OCI-M2 (cell line): Measurements from ENCODE around the gene CDH12.
"Not testable (repeated sequence)": the region's sequence is repeated elsewhere in the genome, so short reads cannot be mapped to it uniquely, and the experiment has no call there.

Experiments
- DNase-seq: peaks from one replicate; lab custom pipeline; 2025; ENCODE audit not compliant: unreplicated experiment; lab: John Stamatoyannopoulos, UW

The CDH12 gene

GRCh38 chr5:22050931-22051330 lies 802.2 kb downstream of the CDH12 start:
- DNase-seq, result no peak

- DNase-seq, result no peak
Measured at GRCh38 chr5:22044229-22044628, 808.9 kb downstream of the CDH12 start.

- DNase-seq, result no peak
Measured at GRCh38 chr5:22036061-22036460, 817.1 kb downstream of the CDH12 start.

- DNase-seq, result no peak
Measured at GRCh38 chr5:22033066-22033465, 820.1 kb downstream of the CDH12 start.

GRCh38 chr5:22023784-22024183 lies 829.4 kb downstream of the CDH12 start:
- no peak for DNase-seq

GRCh38 chr5:22012893-22013292 lies 840.3 kb downstream of the CDH12 start:
- not testable (repeated sequence) for DNase-seq

- not testable (repeated sequence) for DNase-seq
Measured at GRCh38 chr5:22010808-22011207, 842.3 kb downstream of the CDH12 start.

- not testable (repeated sequence) for DNase-seq
Measured at GRCh38 chr5:22001097-22001496, 852.0 kb downstream of the CDH12 start.

GRCh38 chr5:21985799-21986198 lies 867.3 kb downstream of the CDH12 start:
- DNase-seq, result not testable (repeated sequence)

GRCh38 chr5:21951571-21951970 lies 901.6 kb downstream of the CDH12 start:
- not testable (repeated sequence) for DNase-seq

GRCh38 chr5:21931116-21931515 lies 922.0 kb downstream of the CDH12 start:
- no peak for DNase-seq

- DNase-seq, result no peak
Measured at GRCh38 chr5:21919414-21920022, 933.6 kb downstream of the CDH12 start.

- DNase-seq, result no peak
Measured at GRCh38 chr5:21918451-21918850, 934.7 kb downstream of the CDH12 start.

GRCh38 chr5:21910731-21911130 lies 942.4 kb downstream of the CDH12 start:
- no peak for DNase-seq

GRCh38 chr5:21895766-21896350 lies 957.3 kb downstream of the CDH12 start:
- no peak for DNase-seq

GRCh38 chr5:21893161-21893560 lies 960.0 kb downstream of the CDH12 start:
- no peak for DNase-seq

GRCh38 chr5:21889581-21889980 lies 963.6 kb downstream of the CDH12 start:
- no peak for DNase-seq

GRCh38 chr5:21882074-21882745 lies 970.9 kb downstream of the CDH12 start:
- no peak for DNase-seq

GRCh38 chr5:21880164-21880563 lies 973.0 kb downstream of the CDH12 start:
- no peak for DNase-seq

GRCh38 chr5:21862986-21863385 lies 990.2 kb downstream of the CDH12 start:
- no peak for DNase-seq

GRCh38 chr5:21858441-21858840 lies 994.7 kb downstream of the CDH12 start:
- DNase-seq, result no peak

GRCh38 chr5:21856987-21857386 lies 996.2 kb downstream of the CDH12 start:
- DNase-seq, result no peak
